SU-DHL-6 (cell line): ENCODE data around the gene WDR46.
A peak's percentile ranks its signal among the peaks of the same experiment; 100 is the strongest.

Experiments
- H2AFZ ChIP-seq: fragments of 200-600 bp; sonication (generic); 2 replicates; pipeline ENCODE4 v1.6.1; 2014; ENCODE audit warnings: low read depth, mild to moderate bottlenecking, moderate library complexity, mixed read lengths, antibody characterized with exemption, low read length; ENCODE audit not compliant: severe bottlenecking
- H3F3A ChIP-seq: fragments of 200-600 bp; shearing (Covaris generic); 2 replicates; pipeline ENCODE4 v1.6.0; 2016; ENCODE audit warnings: antibody characterized with exemption, mild to moderate bottlenecking; ENCODE audit not compliant: insufficient read depth
- H3K27ac ChIP-seq: fragments of 200-600 bp; sonication (generic); 2 replicates; pipeline ENCODE4 v1.5.1; 2016; ENCODE audit warnings: low read depth, mild to moderate bottlenecking, low read length, moderate library complexity, mixed read lengths
- H3K27me3 ChIP-seq: fragments of 200-600 bp; sonication (generic), shearing (Covaris generic); 2 replicates; pipeline ENCODE4 v1.6.0; 2014; ENCODE audit warnings: mild to moderate bottlenecking, low read length
- H3K36me3 ChIP-seq: fragments of 200-600 bp; sonication (generic); 2 replicates; pipeline ENCODE4 v1.6.1; 2014; ENCODE audit warnings: mild to moderate bottlenecking, low read length, mixed read lengths
- H3K4me2 ChIP-seq: fragments of 300-600, 200-600 bp; shearing (Covaris generic), sonication (generic); 2 replicates; pipeline ENCODE4 v1.6.0; 2014; ENCODE audit warnings: low read length, low read depth, mild to moderate bottlenecking; ENCODE audit not compliant: poor library complexity, severe bottlenecking
- H3K4me3 ChIP-seq: fragments of 200-600 bp; sonication (generic); 2 replicates; pipeline ENCODE4 v1.5.1; 2014; ENCODE audit warnings: antibody characterized with exemption, low read length, mild to moderate bottlenecking, mixed read lengths; ENCODE audit not compliant: insufficient read depth, poor library complexity, severe bottlenecking
- H3K79me2 ChIP-seq: fragments of 200-600 bp; sonication (generic); 2 replicates; pipeline ENCODE4 v1.6.1; 2014; ENCODE audit warnings: mild to moderate bottlenecking, low read length, moderate library complexity; ENCODE audit not compliant: insufficient read depth
- H3K9ac ChIP-seq: fragments of 200-600 bp; sonication (generic); 2 replicates; pipeline ENCODE4 v1.7.0; 2014; ENCODE audit warnings: mild to moderate bottlenecking, low read length
- H3K9me2 ChIP-seq: fragments of 200-600 bp; sonication (generic); replicated peaks from 2 replicates; pipeline ENCODE4 v1.6.1; 2014; ENCODE audit warnings: low read length; ENCODE audit not compliant: insufficient read depth
- H3K9me3 ChIP-seq: fragments of 200-600 bp; sonication (generic); 2 replicates; pipeline ENCODE4 v1.6.1; 2014; ENCODE audit warnings: low read length, mixed read lengths; ENCODE audit not compliant: insufficient read depth
- H4K20me1 ChIP-seq: fragments of 200-600 bp; sonication (generic); 2 replicates; pipeline ENCODE4 v1.6.1; 2014; ENCODE audit warnings: low read depth, mild to moderate bottlenecking, antibody characterized with exemption, low read length, moderate library complexity, mixed read lengths
- CTCF ChIP-seq: fragments of 200-600 bp; sonication (generic); IDR thresholded peaks from one replicate; pipeline ENCODE4 v1.5.1; 2017; ENCODE audit warnings: antibody characterized with exemption, mild to moderate bottlenecking, low read length, moderate library complexity; ENCODE audit not compliant: insufficient read depth, poor library complexity, severe bottlenecking
- EZH2phosphoT487 ChIP-seq: fragments of 200-600 bp; sonication (generic), shearing (Covaris generic); conservative IDR thresholded peaks from 2 replicates; pipeline ENCODE4 v1.6.1; 2018; ENCODE audit warnings: mild to moderate bottlenecking, antibody characterized with exemption, low read length, moderate library complexity, mixed read lengths

WDR46 gene

GRCh38 chr6:33298773-33299236 lies 9.8 kb upstream of the WDR46 start, which contains the start of gene RGL2:
TSS of gene RGL2 (minus strand) at chr6:33298942. CDS start at chr6:33298610, 332 bp downstream.
- no peaks in the 10 kb centered on the region for H3K9me3 ChIP-seq
- H3K36me3 ChIP-seq = peaks cover 4% of the 10 kb centered on the region; the same call in 1 of the 2 replicates
- peak within 1 kb of the TSS; percentile 96 for H3K9ac ChIP-seq
- peak within 1 kb of the TSS; percentile 97 for H3K4me3 ChIP-seq
- H3F3A ChIP-seq = peaks cover 27% of the 10 kb centered on the region
- H3K27ac ChIP-seq = peak within 1 kb of the TSS; percentile 89
- peak within 1 kb of the TSS; percentile 90 for H3K4me2 ChIP-seq
- H3K9me2 ChIP-seq = no peaks in the 10 kb centered on the region
- no peaks in the 10 kb centered on the region for H3K27me3 ChIP-seq
- H2AFZ ChIP-seq = peak within 1 kb of the TSS; percentile 56
- peaks cover 20% of the 10 kb centered on the region for H3K79me2 ChIP-seq
- no peak for TF ChIP-seq CTCF
- TF ChIP-seq EZH2phosphoT487 = no peak
- H4K20me1 ChIP-seq = no peaks in the 10 kb centered on the region

- TF ChIP-seq CTCF (peak; percentile 52), EZH2phosphoT487 (no peak)
- no peaks in the 10 kb centered on the region; the same call in 1 of the 2 replicates for H3K36me3 ChIP-seq
- peaks cover 20% of the 10 kb centered on the region for H3K79me2 ChIP-seq
- H3K4me2 ChIP-seq = peak overlapping the region; percentile 90
- H3K27me3 ChIP-seq = no peaks in the 10 kb centered on the region
- H3K4me3 ChIP-seq = peak overlapping the region; percentile 97
- no peaks in the 10 kb centered on the region for H4K20me1 ChIP-seq
- H3K9ac ChIP-seq = peak overlapping the region; percentile 96
- peak overlapping the region; percentile 56 for H2AFZ ChIP-seq
- peak overlapping the region; percentile 89 for H3K27ac ChIP-seq
- peaks cover 24% of the 10 kb centered on the region for H3F3A ChIP-seq
- no peaks in the 10 kb centered on the region for H3K9me2 ChIP-seq
- no peaks in the 10 kb centered on the region for H3K9me3 ChIP-seq
Measured at GRCh38 chr6:33297956-33298772, 9.1 kb upstream of the WDR46 start.

- Histone ChIP-seq H2AFZ (no peak overlapping the region), H3K27ac (peak overlapping the region; percentile 42)
Measured at GRCh38 chr6:33297406-33297955, 8.4 kb upstream of the WDR46 start.

More at GRCh38 chr6:33297406-33297955, 8.4 kb upstream of the WDR46 start:
- Histone ChIP-seq H3F3A (peaks cover 26% of the 10 kb centered on the region), H3K4me3 (peak overlapping the region; percentile 36), H3K27me3 (no peaks in the 10 kb centered on the region), H3K9ac (peak overlapping the region; percentile 96; the same call in 1 of the 2 replicates), H3K36me3 (no peaks in the 10 kb centered on the region), H4K20me1 (no peaks in the 10 kb centered on the region), H3K9me2 (no peaks in the 10 kb centered on the region), H3K79me2 (peaks cover 20% of the 10 kb centered on the region), H3K9me3 (no peaks in the 10 kb centered on the region), H3K4me2 (peak overlapping the region; percentile 90)
- no peak for TF ChIP-seq EZH2phosphoT487
- TF ChIP-seq CTCF = no peak
